Smooth muscle cell of the brain vasculature (primary cell): ENCODE results near the gene TTC39B.
A peak's percentile ranks its signal among the peaks of the same experiment; 100 is the strongest.

Source experiments
- DNase-seq: peaks from one replicate; pipeline ENCODE4 v3.0.0-alpha.2; 2012; ENCODE audit warnings: low read depth, low spot score

TTC39B gene

GRCh38 chr9:15178631-15179030, 128.4 kb downstream of the TTC39B start:
- no peak for DNase-seq

DNA sequence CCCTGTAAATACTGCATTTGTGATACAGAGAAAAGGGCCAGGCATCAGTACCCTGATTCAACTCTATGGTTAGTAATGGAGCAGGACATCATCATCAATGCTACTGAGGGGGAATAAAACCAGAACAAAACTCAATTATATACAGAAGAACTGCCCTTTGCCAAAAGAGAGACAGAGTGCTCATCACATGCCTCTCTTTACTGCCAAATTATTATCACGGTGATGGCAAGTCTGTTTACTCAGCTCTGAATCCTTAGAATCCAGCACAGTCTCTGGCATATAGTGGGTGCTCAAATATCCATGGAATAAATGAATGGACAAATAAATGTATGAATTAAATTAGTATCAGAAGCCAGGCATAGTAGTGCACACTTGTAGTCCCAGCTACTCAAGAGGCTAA, 130.2 kb downstream of the TTC39B start:
- no peak for DNase-seq

GRCh38 chr9:15163931-15164330, 143.1 kb downstream of the TTC39B start:
- no peak for DNase-seq

- no peak for DNase-seq
Observed at GRCh38 chr9:15161753-15162152, 145.3 kb downstream of the TTC39B start.

- peak; percentile 13 for DNase-seq
Observed at GRCh38 chr9:15160673-15161072, 146.3 kb downstream of the TTC39B start.

DNA sequence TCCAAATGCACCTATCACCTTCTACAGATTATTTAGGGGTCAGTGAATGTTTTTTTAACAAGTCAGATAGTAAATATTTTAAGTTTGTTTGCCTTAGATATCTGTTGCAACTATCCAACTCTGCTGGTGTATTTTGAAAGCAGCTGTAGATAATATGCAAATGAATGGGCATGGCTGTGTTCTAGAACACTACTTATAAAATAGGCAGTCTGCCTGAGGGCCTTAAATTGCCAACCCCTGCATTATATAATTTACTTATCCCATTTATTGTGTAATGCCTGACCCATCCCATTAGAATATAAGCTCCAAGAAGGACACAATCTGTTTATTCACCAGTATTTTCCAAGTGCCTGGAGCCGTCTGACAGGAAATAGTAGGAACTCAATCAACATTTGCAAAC, 149.0 kb downstream of the TTC39B start:
- no peak for DNase-seq

GRCh38 chr9:15157381-15157780, 149.6 kb downstream of the TTC39B start:
- no peak for DNase-seq

GRCh38 chr9:15156241-15156640, 150.8 kb downstream of the TTC39B start:
- DNase-seq = no peak

DNA sequence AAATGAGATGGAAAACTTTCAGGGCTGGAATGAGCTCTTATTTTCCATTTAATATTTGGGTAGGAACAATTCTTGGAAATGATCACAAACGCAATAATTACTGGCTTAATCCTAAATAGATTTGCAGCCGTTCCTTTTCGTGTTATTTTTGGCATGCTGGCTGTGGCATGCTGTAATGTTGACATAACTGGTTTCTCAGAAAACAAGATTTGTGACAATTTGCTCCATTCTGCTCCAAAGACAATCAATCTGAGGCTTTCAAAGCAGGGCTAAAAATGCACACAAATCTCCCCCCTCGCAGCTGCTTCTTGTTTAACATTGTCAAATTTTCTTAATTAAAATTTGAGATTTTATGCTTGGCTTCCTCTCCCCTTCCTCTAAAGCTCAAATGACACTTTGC, 151.2 kb downstream of the TTC39B start:
- DNase-seq = no peak

DNA sequence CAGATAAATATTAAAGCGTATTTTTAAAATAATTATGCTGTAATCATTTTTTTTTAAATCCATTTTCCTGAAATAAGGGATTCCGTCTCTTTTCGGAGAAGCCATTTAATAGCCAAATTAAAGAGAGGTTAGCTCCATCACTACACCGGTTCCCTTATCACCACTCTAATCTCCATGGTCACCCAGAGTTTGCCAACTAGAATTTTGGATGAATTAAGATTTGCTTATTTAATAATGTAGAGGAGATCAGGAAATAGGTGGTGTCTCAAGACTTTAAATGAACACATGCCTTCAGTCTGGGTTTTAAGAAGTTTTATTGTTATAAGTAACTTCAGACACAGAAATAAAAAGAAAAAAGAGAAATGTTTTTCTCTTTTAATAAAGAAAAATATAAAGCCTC, 151.7 kb downstream of the TTC39B start:
- no peak for DNase-seq

DNA sequence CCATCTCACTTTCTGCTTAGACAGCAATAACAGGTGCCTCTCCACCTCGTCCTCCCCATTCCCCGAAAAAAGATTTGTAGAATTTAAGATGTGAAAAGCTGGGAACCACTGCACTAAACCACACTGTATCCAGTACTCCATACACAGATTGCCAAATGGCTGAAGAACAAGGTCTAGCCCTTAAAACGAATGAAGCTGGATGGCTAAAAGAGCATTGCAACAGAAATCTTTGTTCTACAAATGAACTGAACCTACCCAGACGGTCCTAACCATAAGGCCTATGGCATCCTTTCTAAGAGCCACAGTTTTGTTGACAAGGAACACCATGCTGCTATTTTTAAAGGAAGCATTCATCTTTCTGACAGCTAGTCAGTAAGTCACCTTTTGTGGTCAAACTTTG, 152.3 kb downstream of the TTC39B start:
- DNase-seq = no peak

DNA sequence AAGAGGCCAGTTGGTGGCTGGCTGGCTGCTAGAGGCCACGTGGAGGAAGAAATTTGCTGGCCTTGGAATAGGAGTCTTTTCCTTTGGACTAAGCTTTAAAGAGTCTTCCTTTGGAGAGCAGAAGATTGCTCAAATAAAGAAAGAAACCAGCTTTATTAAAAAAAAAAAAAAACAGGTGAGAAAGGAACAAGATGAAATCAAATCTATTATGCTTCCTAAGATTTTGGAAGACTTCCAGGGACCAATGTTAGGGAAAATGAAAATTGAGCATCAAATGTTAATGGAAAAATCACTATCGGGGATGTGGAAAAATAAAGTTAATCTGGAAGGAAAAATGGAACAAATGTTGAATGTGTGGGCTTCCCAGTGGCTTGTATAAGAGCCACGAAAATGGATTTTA, 153.1 kb downstream of the TTC39B start:
- no peak for DNase-seq

GRCh38 chr9:15150939-15151338, 156.1 kb downstream of the TTC39B start:
- DNase-seq = no peak

GRCh38 chr9:15149450-15149849, 157.6 kb downstream of the TTC39B start:
- DNase-seq = no peak

DNA sequence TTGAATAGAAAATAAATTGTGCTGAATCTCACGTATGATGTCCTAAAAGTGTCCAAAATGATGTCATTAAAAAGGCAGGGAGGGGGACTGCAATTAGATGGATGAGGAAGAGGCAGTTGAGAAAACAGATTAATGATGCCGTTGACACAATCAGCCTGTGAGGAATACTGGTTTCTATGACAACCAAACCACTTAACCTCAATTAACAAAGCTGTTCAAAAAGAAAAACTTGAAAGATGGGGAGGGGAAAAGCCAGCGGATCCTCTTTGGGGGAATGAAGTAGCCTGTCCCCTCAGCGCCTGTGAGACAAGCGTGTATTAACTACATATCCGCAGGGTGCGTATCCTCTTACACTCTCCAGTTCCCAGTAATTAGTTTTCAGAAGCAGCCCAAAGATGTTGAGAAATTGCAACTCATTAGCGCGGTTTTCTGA, 160.7 kb downstream of the TTC39B start:
- DNase-seq = no peak

GRCh38 chr9:15144622-15145061, 162.4 kb downstream of the TTC39B start:
- no peak for DNase-seq

- DNase-seq = peak; percentile 36
Observed at GRCh38 chr9:15142878-15143534, 164.0 kb downstream of the TTC39B start.

DNA sequence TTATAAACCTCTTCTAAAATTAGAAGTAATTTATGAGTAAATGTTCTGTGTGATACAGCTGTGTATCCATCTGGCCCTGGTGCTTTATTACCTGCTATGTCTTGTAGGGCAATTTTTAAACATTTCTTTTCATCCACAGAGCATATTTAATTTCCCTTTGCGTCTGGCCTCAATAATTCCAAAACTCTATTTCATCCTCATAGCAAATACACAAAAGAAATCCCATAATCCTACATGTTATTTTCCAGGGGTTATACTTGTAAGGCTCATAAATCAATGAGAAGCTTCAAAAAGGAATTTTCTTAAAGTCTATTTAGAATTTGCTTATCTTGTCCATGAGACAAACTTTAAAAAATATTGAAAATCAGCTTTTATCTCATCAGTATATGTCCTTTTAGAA, 167.0 kb downstream of the TTC39B start:
- no peak for DNase-seq

- DNase-seq = no peak
Observed at GRCh38 chr9:15139469-15139868, 167.5 kb downstream of the TTC39B start.

DNA sequence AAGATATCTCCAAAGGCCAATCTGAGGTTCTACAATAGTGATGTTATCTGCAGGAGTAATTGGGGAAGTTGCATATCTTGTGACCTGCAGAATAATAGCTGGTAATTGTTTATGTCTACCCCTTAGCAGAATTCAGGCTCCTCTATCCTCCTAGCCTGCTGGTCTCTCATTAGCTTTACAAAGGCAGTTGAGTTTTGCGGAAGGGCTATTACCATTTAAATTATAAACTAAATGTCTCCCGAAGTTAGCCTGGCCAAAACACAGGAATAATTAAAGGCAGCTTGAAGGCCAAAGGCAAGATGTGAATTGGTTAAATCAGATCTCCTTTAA, 168.7 kb downstream of the TTC39B start:
- no peak for DNase-seq

DNA sequence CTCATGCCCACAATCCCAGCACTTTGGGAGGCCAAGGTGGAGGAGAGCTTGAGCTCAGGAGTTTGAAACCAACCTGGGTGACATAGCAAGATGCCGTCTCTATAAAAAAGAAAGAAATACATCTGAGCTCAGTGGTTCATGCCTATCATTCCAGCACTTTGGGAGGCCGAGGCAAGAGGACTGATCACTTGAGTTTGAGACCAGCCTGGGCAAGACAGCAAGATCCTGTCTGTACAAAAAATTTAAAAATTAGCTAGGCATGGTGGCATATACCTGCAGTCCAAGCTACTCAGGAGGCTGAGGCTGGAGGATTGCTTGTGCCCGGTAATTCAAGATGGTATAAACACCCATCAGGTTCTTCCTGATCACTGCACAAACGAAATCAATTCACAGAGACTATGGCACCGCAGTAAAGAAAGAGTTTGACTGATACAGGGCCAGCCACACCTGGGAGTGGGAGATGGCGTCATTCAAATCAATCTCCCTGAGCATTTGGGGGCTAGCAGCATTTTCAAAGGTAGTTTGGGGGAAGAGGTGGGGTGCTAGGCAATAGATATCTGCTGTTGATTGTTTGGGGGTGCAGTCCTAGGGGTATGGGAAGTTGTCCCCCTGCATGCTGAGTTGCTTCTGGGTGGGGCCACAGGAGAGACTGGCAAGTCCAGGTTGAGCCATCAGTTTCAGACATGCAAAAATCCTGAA, 169.2 kb downstream of the TTC39B start:
- DNase-seq = no peak

GRCh38 chr9:15137089-15137488, 169.9 kb downstream of the TTC39B start:
- no peak for DNase-seq

DNA sequence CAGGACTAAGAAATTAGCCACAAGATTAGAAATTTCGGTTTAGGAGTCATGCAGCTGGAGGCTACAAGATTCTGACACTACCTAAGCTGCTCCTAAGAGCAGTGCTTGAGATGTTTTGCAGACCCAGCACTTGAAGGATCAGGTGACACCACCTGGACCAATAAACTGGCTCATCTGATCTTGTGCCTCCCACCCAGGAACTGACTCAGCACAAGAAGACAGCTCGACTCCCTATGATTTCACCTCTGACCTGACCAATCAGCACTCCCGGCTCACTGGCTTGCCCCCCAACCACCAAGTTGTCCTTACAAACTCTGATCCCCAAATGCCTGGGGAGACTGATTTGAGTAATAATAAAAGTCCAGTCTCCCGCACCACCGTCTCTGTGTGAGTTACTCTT, 170.4 kb downstream of the TTC39B start:
- DNase-seq = no peak
